Activated T-cell treated with anti-CD3 and anti-CD28 coated beads for 48 hours (primary cell): ENCODE measurements around the gene ZNF441.
"Not testable (repeated sequence)": the region's sequence is repeated elsewhere in the genome, so short reads cannot be mapped to it uniquely, and the experiment has no call there.

Experiments
- DNase-seq: peaks from one replicate; pipeline ENCODE4 v3.0.0-alpha.2; 2020; ENCODE audit warnings: low read depth

ZNF441 gene

DNA sequence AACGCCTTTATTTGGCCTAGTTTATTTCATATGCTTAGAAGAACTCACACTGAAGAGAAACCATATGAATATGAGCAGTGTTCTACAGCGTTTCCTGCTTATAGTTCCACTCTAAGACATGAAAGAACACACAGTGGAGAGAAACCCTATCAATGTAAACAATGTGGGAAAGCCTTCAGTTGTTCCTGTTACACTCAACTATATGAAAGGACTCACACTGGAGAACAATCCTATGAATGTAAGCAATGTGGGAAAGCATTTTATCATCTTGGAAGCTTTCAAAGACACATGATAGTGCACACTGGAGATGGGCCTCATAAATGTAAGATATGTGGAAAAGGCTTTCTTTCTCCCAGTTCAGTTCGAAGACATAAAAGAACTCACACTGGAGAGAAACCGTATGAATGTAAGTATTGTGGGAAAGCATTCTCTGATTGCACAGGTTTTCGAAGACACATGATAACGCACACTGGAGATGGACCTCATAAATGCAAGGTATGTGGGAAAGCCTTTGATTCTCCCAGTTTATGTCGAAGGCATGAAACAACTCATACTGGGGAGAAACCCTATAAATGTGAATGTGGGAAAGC is 13.7 kb downstream of the ZNF441 start:
- no peak for DNase-seq

DNA sequence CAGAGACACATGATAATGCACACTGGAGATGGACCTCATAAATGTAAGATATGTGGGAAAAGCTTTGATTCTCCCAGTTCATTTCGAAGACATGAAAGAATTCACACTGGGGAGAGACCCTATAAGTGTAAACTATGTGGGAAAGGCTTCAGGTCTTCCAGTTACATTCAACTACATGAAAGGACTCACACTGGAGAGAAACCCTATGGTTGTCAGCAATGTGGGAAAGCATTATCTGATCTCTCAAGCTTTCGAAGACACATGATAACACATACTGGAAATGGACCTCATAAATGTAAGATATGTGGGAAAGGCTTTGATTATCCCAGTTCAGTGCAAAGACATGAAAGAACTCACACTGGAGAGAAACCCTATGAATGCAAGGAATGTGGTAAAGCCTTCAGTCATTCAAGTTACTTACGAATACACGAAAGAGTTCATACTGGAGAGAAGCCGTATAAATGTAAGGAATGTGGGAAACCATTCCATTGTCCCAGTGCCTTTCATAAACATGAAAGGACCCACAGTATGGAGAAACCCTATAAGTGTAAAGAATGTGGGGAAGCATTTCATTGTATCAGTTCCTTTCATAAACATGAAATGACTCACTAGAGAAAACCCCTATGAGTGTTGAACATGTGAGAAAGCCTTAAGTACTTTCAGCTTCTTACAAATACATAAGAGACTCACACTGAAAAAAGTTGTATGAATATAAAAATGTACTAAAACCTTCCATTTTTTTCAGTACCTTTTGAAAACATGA is 14.7 kb downstream of the ZNF441 start:
- DNase-seq, result no peak

DNA sequence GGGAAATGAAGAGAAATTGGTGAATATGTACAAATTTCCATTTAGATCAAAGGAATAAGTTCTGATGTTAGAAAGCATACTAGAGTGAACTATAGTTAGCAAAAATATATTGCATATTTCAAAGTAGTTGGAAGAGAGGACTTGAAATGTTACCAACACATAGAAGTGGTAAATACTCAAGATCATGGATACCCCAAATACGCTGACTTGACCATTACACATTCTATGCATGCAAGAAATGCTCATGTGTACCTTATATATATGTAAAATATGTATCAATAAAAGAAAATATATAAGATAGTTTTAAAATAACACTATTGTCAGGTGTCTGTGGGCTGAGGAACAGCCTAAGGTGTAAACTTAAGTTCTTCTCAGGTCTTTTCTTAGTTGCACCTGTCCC is 17.0 kb downstream of the ZNF441 start:
- no peak for DNase-seq

DNA sequence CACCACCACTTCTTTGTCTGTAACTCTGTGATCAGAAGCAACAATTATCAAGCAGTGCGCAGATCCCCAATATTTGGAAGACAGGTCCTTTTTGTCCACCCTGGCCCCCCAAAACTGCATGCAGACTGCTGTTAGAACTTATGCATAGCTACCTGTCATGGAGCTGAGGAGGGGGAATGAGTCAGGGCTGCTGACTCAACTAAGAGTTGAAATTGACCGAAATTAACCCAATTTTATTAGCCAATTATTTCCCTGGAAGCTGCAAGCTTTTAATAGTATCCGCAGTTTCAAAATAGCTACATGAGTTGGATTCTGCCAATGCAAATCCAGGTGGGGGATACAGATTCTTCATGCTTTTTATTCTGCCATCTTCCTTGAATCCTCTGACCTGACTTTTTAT is 17.6 kb downstream of the ZNF441 start:
- no peak for DNase-seq

DNA sequence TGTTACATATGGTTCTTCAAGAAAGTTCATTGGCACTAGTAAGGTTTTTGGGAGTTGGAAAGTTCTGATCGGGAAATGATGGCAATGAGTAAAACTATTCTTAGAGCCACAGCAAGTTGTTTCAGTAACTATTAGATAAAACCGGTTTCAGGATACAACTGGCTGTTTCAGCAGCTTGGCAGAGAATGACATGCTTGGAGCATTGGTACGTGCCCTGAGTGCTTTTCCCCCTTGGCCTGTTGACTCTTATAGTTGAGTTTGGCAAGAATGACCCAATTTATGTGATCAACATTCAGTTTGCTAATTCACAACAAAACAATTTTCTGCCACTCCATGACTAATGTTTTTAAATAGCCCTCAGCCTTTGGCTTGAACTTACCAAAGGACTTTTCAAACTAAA is 20.7 kb downstream of the ZNF441 start:
- DNase-seq, result no peak

DNA sequence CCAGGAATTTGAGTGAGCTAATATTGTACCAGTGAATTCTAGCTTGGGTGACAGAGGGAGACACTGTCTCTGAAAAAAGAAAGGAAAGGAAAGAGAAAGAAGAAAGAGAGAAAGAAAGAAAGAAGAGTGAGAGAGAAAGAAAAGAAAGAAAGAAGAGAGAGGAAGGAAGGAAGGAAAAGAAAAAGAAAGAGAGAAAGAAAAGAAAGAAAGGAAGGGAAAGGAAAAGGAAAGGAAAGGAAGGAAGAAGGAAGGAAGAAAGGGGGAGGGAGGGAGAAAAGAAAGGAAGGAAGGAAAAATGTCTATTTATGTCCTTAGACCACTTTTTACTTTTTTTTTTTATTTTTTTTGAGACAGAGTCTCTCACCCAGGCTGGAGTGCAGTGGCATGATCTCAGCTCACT is 26.1 kb downstream of the ZNF441 start:
- no peak for DNase-seq

DNA sequence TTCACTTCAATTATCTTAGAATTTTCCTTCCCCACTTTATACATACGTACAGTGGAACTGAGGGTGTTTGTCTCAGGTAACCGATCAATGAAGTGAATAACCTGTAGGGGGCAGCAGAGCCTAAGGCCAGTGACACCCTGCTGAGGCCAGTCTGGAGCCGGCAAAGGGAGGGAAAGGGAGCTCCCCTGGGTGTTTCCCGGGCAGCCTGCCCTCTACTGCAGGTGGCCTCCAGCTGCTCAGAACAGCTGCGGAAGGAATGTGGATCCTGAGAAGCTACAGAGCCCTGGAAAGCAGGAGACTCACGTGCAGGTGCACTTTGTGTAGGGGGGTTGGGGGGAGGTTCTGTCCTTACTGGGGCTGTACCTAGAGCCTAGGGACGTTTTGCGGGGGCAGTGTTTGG is 30.7 kb downstream of the ZNF441 start:
- DNase-seq, result peak; percentile 68

DNA sequence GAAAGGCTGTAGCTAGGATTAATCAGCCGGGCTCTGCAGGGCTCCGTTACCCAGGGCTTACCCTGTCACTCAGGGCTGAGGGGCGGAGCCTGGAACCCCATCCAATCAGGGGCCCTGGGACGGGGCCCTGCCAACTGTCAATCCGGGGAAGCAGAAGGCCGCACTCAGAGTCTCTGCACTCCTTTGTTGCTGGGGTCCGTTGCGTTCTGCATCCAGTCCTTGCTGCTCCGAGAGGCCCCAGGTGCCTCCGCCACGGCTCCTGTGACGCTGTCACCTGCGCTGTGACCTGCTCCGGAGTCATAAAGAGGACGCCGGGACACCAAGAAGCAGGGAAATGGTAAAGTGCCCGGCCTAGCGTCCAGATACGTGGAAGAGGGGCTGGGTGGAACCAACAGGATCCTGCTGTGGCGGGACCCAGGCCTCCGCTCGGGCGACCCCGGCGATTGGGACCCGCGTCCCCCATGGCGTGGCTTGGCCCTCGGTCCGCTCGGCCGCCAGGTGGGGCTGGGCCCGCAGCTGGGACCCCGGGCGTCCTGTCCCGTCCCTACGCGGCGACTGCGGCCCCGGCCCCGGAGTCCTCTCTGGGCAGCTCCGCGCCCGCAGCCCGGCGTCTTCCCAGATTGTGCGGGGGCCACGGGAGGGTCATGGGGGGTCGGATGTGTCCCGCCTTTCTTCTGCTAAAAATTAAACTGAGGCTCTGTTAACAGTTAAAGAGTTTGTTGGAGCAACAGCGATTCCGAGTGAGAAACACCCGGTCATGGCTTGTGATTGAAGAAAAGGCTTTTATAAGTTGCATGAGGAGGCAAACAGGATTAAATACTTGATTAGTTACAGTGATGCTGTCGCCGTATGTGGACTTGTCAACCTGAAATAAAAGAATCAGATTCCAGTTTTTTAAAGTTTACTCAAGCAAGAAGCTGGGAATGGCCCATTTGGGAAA is 31.9 kb downstream of the ZNF441 start, which contains the start of gene ZNF491:
Gene ZNF491 (plus strand): TSS at position 133 of the 940 bp plus-strand sequence. CDS start 7,431 bp downstream, outside the sequence.
- DNase-seq, result peak; percentile 83

DNA sequence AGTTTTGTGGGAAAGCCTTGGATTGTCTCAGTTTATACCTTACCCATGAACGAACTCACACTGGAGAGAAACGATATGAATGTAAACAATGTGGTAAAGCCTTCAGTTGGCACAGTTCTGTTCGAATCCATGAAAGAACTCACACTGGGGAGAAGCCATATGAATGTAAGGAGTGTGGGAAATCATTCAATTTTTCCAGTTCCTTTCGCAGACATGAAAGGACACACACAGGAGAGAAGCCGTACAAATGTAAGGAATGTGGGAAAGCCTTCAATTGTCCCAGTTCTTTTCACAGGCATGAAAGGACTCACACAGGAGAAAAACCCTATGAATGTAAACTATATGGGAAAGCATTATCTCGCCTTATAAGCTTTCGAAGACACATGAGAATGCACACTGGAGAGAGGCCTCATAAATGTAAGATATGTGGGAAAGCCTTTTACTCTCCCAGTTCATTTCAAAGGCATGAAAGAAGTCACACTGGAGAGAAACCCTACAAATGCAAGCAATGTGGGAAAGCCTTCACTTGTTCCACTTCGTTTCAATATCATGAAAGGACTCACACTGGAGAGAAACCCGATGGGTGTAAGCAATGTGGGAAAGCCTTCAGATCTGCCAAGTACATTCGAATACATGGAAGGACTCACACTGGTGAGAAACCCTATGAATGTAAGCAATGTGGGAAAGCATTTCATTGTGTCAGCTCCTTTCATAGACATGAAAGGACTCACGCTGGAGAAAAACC is 39.7 kb downstream of the ZNF441 start:
- DNase-seq, result no peak

DNA sequence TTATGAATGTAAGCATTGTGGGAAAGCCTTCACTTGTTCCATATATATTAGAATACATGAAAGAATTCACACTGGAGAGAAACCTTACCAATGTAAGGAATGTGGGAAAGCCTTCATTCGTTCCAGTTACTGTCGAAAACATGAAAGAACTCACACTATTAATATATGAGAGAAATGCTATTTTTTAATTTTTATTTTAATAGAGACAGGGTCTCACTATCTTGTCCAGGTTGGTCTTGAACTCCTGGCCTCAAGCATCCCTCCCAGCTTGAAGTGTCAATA is 40.2 kb downstream of the ZNF441 start:
- no peak for DNase-seq

DNA sequence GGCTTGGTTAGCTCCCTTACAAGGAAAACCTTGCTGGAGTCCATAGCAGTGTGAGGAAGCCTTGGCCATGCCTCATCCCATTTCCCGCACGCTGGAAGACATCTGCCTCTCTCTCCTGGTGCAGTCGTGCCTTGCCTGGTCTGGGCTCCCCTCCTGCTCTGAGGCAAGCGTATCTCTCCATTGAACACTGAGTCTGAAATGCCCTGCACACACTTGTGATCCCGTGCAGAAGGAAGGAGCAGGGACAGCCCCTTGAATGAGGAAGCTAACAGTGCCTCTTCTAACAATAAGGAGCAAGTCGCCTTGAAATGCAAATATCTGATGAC is 46.9 kb downstream of the ZNF441 start:
- DNase-seq, result no peak

DNA sequence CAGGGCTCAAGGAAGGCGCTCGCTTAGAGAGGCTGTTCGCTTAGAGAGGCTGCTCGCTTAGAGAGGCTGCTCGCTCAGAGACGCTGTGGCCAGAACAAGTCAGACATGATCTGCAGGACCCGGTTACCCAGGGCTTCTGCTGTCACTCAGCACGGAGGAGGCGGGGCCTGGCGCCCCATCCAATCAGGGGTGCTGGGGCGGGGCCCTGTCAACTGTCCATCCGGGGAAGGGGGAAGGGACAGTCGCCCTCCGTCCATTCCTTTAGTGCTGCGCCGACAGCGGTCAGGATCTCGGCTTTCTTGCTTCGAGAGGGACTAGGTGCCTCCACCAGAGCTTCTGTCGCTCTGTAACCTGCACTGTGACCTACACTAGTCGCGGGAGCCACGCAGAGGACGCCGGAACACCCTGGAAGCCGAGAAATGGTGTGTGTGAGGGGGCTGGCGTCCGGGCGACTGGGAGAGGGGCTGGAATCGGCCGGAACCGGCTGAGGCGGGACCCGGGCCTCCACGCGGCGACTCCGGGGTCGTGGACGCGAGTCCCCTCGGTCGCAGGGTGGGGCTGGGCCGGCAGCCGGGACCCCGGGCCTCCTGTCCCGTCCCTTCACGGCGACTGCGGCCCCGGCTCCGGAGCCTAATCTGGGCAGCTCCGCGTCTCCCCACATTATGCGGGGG is 47.4 kb downstream of the ZNF441 start, which contains the start of gene ZNF440:
Gene ZNF440 (plus strand): TSS at position 245 of the 671 bp plus-strand sequence. CDS start 175 bp downstream, at position 420.
- peak; percentile 88 for DNase-seq

DNA sequence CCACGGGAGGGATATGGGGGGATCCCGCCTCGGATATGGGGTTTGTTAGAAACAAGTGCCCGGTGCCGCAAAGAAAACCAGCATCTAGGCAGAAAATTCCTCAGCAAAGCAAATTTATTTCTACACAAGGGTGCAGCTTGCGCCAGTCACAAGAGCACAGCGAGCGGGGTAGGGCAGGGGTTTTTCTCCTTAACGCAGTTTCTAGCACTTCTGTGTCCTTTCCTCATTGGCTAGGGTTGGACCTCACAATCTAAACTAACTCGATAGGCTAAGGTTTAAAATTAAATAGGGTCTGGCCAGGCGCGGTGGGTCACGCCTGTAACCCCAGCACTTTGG is 47.9 kb downstream of the ZNF441 start:
- DNase-seq, result no peak

DNA sequence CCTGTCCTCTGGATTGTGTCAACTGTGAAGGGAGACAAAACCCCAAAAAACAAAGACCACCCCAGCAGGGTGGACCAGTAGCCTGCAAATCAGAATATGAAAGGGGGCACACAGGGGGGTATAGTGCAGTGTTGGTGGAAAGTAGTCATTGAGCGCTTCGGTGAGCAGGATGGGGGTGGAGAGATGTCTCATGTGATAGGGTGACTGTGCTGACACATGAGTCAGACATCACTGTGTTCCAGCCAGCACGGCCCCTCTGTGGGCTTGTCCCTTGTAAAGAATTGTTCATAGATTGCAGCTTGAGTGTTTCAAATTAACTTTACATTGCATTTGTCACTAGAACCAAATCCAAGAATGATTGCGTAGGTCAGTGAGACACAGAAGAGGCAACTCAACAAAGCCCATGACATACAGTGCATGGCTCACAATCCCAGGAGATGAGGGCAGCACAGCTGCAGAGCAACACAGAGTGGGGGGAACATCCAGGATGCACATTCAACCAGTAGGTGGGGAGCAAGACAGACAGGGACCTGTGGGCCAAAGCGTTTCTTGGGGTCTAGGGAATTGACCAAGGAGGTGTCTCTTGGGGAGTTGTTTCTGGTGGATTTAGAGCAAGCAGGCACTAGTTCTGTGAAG is 54.8 kb downstream of the ZNF441 start:
- DNase-seq, result no peak

DNA sequence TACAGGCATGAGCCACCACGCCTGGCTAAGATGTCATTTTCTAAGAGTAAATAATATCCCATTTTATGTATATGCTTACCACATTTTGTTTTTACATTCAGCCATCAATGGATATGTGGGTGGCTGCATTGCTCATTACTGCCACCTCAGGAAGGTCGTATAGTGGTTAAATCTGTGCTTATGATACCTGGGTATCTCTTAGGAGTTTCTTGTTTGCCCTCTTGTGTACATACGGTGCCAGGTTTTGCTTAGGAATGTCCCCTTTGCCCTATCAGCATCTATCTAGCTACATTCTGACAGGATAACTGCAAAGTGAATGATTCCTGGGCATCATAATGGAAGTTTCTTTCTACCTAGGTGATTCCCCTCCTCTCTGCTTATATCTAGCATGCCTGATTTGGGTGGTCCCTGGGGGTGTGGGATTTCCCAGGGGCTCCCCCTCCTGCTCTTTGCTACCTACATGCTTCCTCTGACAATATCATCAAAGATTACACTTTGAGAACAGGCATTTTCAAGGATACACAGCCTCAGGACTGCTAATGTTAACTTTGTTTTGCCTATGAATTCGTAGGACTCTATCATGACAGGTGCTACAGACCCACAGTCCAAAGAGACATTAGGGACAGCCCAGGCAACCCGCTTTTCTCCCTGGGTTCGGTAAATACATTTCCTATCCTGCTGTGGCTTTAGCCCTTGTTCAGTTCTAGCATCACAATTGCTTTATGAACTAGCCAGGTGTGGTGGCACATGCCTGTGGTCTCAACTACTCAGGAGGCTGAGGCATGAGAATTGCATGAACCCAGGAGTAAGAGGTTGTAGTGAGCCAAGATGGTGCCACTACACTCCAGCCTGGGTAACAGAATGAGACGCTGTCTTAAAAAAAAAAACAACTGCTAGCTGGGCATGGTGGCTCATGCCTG is 62.4 kb downstream of the ZNF441 start:
- not testable (repeated sequence) for DNase-seq

DNA sequence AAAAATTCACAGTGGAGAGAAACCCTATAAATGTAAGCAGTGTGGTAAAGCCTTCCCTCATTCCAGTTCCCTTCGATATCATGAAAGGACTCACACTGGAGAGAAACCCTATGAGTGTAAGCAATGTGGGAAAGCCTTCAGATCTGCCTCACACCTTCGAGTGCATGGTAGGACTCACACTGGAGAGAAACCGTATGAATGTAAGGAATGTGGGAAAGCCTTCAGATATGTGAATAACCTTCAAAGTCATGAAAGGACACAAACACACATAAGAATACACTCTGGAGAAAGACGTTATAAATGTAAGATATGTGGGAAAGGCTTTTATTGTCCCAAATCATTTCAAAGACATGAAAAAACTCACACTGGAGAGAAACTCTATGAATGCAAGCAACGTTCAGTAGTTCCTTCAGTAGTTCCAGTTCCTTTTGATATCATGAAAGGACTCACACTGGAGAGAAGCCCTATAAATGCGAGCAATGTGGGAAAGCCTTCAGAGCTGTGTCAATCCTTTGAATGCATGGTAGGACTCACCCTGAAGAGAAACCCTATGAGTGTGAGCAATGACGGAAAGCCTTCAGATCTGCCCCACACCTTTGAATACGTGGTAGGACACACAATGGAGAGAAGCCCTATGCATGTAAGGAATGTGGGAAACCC is 65.6 kb downstream of the ZNF441 start:
- no peak for DNase-seq

DNA sequence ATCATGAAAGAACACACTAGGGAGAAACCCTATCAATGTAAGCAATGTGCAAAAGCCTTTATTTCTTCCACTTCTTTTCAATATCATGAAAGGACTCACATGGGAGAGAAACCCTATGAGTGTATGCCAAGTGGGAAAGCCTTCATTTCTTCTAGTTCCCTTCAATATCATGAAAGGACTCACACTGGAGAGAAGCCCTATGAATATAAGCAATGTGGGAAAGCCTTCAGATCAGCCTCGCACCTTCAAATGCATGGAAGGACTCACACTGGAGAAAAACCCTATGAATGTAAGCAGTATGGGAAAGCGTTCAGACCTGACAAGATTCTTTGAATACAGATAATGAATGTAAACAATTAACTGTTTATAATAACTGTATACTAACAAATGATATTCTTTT is 66.7 kb downstream of the ZNF441 start:
- DNase-seq, result no peak
